GM12874 (cell line): ENCODE measurements around the gene ZNF827.

ENCODE experiments used
- TF ChIP-seq, protein P1 (sequence below): IDR thresholded peaks from 2 replicates; pipeline ENCODE4 v1.5.1; 2011; ENCODE audit warnings: low read depth, mild to moderate bottlenecking, control low read depth, low read length, moderate library complexity; ENCODE audit not compliant: insufficient read depth

The ZNF827 gene

DNA sequence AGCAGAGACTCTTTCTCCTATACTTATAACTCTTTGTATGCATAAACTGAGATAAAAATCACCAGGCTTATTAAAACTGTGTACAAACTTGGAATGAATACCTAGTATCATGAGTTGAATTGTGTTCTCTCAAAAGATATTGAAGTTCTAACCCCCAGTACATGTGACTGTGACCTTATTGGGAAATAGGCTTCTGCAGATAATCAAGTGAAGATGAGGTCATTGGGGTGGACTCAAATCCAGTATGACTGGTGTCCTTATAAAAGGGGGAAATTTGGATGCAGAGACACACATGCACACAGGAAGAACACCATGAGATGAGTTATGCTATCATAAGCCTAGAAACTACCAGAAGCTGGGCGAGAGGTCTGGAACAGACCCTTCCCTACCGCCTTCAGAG is 26.2 kb downstream of the ZNF827 start:
- TF ChIP-seq, protein P1, sequence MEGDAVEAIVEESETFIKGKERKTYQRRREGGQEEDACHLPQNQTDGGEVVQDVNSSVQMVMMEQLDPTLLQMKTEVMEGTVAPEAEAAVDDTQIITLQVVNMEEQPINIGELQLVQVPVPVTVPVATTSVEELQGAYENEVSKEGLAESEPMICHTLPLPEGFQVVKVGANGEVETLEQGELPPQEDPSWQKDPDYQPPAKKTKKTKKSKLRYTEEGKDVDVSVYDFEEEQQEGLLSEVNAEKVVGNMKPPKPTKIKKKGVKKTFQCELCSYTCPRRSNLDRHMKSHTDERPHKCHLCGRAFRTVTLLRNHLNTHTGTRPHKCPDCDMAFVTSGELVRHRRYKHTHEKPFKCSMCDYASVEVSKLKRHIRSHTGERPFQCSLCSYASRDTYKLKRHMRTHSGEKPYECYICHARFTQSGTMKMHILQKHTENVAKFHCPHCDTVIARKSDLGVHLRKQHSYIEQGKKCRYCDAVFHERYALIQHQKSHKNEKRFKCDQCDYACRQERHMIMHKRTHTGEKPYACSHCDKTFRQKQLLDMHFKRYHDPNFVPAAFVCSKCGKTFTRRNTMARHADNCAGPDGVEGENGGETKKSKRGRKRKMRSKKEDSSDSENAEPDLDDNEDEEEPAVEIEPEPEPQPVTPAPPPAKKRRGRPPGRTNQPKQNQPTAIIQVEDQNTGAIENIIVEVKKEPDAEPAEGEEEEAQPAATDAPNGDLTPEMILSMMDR: no peak

DNA sequence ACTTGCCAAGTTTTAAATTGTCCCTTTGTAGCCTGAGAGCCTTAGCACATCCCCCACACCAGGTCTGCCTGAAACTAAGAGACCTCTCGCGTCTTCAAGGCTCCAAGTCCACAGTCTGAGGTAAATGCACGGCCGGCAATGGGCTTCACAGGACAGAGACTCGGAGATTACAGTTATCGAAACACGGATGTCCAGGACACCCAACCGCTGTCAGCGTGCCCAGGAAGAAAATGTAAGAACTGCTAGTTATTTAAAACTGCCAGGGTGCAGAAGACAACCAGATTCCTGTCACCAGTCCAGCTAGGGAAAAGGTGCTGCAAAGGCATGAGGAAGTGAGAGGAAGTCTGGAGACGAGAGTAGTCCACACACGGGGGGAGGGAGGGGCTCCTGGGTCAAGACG is 28.9 kb downstream of the ZNF827 start:
- TF ChIP-seq, protein P1: no peak

DNA sequence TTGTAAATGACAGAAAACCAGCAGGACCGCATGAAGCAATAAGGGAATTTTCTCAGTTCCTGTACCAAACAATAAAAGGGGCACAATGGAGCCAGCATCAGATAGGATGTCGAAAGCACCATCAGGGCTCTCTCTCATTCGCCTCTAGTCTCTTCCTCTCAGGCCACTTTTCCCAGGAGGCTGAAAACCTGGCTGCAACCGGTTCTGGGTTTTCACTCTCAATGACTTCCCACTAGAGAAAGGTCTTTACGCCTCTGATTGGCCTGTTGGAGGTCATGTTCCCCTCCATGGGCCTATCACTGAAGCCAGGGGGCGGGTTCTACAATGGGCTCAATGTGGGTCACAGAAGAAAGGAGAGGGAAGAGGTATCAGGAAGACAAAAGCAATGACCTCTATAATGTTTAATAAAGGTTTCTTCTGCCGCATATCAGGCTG is 29.3 kb downstream of the ZNF827 start:
- TF ChIP-seq, protein P1: no peak

DNA sequence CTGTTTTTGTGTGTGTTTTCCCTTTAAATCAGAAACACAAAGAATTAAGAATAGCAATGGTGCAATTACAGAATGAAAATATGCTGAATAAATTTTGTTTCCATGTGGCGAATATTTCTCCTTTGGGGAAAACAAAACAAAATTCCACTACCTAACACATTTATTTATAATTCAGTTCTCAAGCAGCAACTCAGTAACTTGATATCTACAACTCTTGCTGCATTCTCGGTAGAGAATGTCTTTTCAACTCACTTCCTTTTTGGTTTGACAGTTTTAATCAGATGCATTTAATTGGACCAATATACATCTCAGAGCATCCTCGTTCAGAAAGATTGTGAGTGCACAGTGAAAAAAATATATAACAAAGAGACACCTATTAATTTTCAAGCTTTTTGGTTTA is 30.8 kb downstream of the ZNF827 start:
- TF ChIP-seq, protein P1: no peak

DNA sequence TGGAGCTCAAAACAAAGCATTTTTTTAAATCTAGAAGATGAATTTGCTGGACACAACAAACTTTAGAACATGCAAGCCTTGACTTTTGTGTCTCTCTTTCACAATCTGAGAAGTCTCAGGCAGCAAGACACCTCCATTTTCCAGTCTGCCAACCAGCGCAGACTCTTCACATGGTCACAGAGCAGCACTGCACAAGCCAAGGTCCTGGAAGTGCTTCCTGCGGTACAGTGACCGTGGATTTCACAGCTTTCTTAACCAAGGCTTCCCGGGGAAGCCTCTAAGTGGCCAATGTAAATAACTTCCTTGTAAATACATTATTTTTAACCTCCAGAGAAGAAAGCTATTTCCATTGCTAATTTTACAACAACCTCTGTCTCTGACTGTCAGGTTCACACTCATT is 31.2 kb downstream of the ZNF827 start:
- TF ChIP-seq, protein P1: no peak

DNA sequence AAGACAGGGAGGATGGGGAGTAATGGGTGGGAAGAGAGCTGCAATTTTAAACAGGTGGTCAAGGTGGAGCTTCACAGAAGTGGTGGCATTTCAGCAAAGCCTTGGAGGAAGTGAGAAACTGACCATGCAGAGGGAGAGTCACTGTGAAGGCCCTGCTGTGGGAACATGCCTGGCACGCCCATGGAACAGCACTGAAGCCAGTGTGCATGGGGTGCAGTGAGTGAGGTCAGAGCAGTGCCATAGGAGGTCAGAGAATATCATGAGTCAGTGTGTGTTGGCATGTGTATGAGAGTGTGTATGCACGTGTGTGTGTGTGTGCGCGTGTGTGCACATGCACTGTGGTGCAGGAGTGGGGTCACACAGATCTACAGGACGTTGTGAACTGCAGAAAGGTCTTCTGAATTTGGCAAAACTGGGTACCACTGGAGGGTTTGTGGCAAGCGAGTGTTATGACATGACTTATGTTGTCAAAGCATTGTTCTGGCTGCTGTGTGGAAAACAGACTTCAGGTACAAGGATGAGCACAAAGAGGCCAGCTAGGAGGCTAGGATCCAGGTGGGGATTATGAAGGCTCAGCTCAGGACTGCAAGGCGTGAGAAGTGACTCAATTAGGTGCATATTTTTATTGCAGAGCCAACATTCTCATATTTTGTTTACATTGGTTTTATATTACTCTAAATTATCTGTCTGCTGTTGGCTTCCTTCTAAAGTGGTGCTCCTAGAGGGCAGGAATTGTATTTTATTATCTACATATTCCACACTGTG is 34.0 kb downstream of the ZNF827 start:
- TF ChIP-seq, protein P1: no peak

DNA sequence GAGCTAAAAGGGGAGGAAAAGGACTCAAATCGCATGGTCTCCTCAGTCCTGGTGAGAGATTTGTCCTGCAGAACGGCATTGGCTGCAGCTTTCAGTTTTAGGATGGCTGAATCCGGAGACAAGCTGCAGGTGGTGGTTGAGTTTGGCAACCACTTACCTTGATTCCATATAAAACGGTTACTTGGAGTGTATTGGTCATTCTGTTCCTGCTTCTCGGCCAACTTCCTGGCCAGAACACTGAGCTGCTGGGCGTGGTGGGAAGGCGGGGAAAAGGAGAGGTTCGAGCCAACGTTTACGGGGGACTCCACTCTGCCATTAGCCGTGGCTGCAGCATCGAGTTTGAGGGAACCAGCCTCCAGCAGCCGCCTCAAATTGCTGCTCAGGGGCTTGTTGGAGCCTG is 36.1 kb downstream of the ZNF827 start:
- TF ChIP-seq, protein P1: no peak
